Measurements from ENCODE around the gene MTX2.

- TF ChIP-seq CTCF (IDR thresholded peaks at IDR 0.05): no peak
- TF ChIP-seq POLR2AphosphoS5 (IDR thresholded peaks at IDR 0.05; ENCODE audit: low read depth, low read length): no peak
- no peak for TF ChIP-seq SIN3A (IDR thresholded peaks at IDR 0.05; ENCODE audit: borderline replicate concordance, insufficient read depth, low read depth, low read length)
Observed at GRCh38 chr2:176368349-176368748, 99.1 kb downstream of the MTX2 start.

Measured in Panc1 (cell line).